Measurements from ENCODE around the gene TSC22D4. TPM values are rescaled to one million over a fixed set of nuclear protein-coding genes. Genes with fewer than 3 reads are reported as not detected.
A peak's percentile ranks its signal among the peaks of the same experiment; 100 is the strongest.

TSC22D4 gene
- total RNA-seq, 1 donor from 2014 or later = 18.5 TPM

DNA sequence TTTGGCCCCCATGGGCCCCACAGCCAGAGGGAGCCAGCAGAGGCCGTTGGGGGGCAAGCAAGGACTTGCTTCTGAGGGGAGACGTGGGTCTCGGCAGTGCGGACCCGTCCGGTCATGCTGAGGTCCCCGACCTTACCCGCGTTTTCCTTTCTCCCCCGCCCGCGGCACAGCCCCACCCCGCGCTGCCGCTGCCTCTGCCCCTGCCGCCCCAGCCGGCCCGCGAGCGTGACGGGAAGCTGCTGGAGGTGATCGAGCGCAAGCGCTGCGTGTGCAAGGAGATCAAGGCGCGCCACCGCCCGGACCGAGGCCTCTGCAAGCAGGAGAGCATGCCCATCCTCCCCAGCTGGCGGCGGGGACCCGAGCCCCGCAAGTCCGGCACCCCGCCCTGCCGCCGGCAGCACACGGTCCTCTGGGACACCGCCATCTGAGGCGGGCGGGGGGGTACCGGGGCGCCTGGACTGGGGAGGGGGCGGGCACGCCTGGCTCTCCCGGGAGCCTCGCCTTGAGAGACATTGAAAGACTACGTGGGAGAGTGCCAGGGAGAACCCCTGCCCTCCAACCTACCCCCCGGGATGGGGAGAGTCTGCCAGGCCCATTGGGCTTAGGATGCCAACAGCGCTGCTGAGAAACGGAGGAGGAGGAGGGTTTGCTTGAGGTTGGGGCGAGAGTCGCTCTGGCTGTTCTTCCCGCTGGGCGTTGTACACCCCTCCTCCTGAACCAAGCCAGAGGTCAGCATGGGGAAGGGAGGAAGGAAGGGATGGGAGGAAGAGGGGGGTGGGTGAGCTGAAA lies 14.7 kb upstream of the TSC22D4 start:
- peak in 1 of 2 donors; percentile 49 for DNase-seq (ENCODE audit: low read depth in 2 of 2)

DNA sequence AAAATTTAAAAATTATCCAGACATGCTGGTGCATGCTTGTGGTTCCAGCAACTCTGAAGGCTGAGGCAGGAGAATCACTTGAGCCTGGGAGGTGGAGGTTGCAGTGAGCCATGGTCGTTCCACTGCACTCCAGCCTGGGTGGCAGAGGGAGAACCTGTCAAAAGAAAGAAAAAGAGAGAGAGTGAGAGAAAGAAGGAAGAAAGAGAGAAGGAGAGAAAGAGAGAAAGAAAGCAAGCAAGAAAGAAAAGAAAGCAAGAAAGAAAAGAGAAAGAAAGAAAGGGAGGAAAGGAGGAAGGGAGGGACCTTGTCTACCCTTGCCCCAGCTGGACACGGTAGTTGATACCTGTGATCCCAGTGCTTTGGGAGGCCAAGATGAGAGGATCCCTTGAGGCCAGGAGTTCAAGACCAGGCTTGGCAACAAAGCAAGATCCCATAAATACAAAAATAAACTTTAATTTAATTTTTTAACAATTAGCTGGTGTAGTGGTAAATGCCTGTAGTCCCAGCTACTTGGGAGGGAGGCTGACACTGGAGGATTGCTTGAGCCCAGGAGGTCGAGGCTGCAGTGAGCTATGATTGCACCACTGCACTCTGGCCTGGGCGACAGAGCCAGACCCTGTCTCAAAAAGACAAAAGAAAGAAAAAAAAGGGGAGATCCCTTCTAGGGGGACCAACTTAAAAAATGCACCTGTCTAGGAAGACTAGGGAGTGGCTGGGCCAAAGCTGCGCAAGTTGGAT lies 13.9 kb upstream of the TSC22D4 start:
- no peak for DNase-seq (ENCODE audit: low read depth in 2 of 2)

DNA sequence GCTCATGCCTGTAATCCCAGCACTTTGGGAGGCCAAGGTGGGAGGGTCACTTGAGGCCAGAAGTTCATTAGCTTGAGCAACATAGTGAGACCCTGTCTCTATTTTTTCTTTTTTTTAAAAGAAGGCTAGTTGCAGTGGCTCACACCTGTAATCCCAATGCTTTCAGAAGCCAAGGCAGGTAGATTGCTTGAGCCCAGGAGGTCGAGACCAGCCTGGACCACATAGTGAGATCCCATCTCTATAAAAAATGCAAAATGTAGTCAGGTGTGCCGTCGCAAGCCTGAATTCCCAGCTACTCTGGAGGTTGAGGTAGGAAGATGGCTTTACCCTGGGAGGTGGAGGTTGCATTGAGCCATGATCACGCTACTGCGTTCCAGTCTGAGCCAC lies 12.2 kb upstream of the TSC22D4 start:
- DNase-seq (ENCODE audit: low read depth in 2 of 2) = no peak

GRCh38 chr7:100490483-100491191 lies 11.6 kb upstream of the TSC22D4 start:
- no peak for DNase-seq (ENCODE audit: low read depth in 2 of 2)

DNA sequence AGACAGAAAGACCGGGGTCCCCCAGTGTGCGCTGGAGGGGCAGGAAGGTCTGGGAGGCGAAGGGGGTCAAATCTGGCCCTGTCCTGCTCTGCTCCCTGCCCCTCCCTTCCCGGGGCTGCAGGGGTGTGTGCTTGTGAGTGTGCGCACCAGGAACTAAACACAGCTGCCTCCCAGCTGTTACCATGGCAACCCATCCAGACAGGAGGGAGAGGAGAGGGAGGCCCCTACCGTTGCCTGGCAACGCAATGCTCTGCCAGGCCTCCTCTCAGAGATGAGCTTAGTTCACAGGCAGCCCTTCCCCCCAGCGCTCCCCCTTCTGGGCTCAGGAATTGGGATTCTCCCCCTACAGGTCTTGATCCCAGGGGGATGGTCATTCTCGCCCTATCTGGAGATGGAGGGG lies 10.8 kb upstream of the TSC22D4 start:
- DNase-seq (ENCODE audit: low read depth in 2 of 2) = peak; percentile 45 to 48

DNA sequence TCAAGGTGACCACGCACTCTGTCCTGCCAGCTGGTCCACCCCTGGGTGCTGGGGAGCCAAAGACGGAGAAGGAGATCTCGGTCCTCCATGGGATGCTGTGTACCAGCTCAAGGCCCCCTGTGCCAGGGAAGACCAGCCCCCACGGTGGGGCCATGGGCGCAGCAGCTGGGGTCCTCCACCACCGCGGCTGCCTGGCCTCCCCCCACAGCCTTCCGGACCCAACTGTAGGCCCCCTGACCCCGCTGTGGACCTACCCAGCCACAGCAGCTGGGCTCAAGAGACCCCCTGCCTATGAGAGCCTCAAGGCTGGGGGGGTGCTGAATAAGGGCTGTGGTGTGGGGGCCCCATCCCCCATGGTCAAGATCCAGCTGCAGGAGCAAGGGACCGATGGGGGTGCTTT lies 10.1 kb upstream of the TSC22D4 start:
- DNase-seq (ENCODE audit: low read depth in 2 of 2) = no peak

DNA sequence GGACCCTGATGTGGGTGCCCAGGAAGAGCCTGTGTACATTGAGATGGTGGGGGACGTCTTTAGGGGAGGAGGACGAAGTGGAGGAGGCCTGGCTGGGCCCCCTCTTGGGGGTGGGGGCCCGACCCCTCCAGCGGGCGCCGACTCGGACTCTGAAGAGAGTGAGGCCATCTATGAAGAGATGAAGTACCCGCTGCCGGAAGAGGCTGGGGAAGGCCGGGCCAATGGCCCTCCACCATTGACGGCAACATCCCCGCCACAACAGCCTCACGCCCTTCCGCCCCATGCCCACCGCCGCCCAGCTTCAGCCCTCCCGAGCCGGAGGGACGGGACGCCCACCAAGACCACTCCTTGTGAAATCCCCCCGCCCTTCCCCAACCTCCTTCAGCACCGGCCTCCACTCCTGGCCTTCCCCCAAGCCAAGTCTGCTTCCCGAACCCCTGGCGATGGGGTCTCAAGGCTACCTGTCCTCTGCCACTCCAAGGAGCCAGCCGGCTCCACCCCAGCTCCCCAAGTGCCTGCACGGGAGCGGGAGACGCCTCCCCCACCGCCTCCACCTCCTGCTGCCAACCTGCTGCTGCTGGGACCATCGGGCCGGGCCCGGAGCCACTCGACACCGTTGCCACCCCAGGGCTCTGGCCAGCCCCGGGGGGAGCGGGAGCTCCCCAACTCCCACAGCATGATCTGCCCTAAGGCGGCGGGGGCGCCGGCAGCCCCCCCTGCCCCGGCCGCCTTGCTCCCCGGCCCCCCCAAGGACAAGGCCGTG lies 9.5 kb upstream of the TSC22D4 start:
- DNase-seq (ENCODE audit: low read depth in 2 of 2) = no peak

DNA sequence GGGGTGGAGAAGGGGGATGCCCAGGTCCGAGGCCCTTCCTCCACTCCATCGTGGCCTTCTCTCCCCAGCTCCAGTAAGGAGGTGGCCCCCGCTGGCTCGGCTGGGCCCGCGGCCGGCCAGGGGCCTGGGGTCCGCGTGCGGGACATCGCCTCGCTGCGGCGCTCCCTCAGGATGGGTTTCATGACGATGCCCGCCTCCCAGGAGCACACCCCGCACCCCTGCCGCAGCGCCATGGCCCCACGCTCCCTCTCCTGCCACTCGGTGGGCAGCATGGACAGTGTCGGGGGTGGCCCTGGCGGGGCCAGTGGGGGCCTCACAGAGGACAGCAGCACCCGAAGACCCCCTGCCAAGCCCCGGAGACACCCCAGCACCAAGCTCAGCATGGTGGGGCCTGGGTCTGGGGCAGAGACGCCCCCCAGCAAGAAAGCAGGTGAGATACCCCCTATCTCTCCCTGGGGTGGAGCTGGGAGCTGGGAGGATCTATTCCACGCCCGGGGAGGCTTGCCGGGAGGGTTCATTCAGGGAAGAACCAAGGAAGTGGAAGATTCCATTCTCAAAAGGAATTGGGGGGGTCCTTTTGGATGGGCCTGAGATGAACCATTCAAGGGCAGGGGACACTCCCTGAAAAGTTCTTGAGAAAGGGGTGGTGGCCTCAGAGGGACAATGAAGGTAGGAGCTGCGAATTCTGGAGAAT lies 7.9 kb upstream of the TSC22D4 start:
- no peak for DNase-seq (ENCODE audit: low read depth in 2 of 2)

DNA sequence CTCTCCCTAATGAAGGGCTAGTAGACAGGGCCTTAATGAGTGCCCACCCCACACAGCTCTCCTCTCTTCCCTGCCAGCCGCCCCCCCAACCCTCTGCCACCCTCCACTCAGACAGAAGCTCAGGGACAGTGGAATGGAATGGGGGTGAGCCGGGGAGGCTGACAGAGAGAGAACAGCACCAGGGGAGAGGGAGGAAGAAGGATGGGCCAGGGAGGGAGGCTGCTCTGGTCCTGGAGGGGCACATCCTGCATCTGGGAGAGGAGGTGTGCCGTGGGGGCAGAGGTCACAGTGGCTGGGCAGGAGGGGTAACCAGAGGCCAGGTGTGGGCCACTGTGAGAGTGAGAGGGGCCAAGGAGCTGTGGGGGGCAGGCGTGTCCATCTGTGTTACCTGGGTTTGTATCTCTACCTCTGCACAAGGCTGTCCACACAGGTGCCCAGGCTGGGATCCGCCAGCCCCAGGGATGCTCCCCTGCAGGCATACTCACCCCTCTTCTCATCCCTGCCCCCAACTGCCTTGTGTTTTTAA lies 7.2 kb upstream of the TSC22D4 start:
- no peak for DNase-seq (ENCODE audit: low read depth in 2 of 2)

DNA sequence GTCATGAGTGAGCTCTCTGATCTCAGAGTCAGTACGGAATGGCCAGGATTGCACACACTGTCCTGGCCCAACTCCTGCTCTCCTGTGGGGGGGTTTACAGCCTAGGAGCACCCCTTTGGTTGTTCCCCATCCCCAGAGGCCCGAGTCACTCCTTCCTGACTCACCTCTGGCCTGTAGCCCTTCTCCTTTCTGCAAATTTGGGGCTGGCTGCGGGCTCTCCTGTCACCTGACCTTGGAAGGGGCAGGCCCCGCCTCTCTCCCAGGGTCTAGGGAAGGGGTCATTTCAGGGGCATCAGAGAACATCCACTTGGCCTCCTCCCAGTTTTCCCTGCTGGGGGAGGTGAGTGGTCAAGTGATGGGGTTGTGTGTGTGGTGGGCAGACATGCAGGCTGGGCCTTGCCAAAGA lies 6.5 kb upstream of the TSC22D4 start:
- no peak for DNase-seq (ENCODE audit: low read depth in 2 of 2)

DNA sequence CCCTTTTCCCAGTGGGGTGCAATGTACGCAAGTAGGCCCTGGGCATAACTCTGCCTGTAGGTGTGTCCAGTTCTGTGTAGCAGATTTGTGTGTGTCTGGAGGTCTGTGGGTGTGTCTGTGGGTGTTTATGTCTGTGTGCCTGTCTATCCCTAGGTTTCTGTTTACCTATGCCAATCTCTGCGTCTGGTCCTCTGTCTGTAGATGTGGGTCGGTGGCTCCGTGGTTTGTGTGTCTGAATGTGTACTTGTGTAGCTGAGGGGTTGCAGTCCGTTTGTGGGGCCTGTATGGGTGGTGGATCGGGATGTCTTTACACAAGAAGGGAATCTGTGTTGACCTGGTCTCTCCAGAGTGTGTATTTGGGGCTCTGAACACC lies 5.6 kb upstream of the TSC22D4 start:
- no peak for DNase-seq (ENCODE audit: low read depth in 2 of 2)

GRCh38 chr7:100483722-100484672 lies 5.0 kb upstream of the TSC22D4 start, which contains the start of gene NYAP1:
TSS of gene NYAP1 (plus strand) at chr7:100483927. CDS start at chr7:100485312, 1,385 bp downstream.
- peak in 1 of 2 donors; percentile 64 for DNase-seq (ENCODE audit: low read depth in 2 of 2)

DNA sequence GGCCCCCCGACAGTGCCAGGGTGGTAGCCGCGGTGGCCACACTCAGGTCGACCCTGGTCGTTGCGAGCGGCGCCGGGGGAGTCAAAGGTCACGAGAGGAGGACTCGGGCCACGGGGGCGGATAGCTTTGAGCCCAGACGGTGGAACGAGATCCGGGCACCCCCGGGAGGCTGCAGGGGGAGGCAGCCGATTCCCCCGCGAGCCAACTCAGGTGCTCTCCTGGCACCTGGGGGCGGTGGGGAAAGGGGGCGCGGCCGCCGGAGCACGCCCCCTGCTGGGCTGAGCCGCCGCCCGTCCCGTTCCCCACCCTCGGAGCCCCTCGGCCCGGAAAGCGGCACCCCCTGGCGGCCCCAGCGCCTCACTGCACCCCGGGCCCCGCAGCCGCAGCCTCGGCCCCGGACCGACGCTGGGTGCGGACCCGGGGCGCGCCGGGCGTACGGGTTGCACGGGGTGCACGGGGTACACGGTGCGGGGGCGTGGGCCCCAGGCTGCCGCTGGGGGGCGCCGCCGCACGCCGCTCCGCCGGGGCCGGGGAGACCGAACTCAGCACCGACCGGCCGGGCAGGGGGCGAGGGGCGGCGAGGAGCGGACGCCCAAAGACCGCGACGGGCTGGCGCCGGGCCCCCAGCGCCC lies 4.2 kb upstream of the TSC22D4 start:
- peak in 1 of 2 donors; percentile 47 for DNase-seq (ENCODE audit: low read depth in 2 of 2)

GRCh38 chr7:100482728-100483089 lies 3.7 kb upstream of the TSC22D4 start:
- DNase-seq (ENCODE audit: low read depth in 2 of 2) = no peak

GRCh38 chr7:100481466-100481865 lies 2.5 kb upstream of the TSC22D4 start:
- DNase-seq (ENCODE audit: low read depth in 2 of 2) = no peak

GRCh38 chr7:100477871-100478267 lies 1.1 kb downstream of the TSC22D4 start:
- no peak for DNase-seq (ENCODE audit: low read depth in 2 of 2)

GRCh38 chr7:100476903-100477870 lies 1.8 kb downstream of the TSC22D4 start:
- peak in 1 of 2 donors; percentile 43 for DNase-seq (ENCODE audit: low read depth in 2 of 2)

Measured in dermis microvascular lymphatic vessel endothelial cell (primary cell).